B cell (primary cell): ENCODE data around the gene DDX56. TPM values are rescaled to one million over a fixed set of nuclear protein-coding genes. Genes with fewer than 3 reads are reported as not detected.

Experiments used
- ATAC-seq: fragments of 200-7000 bp; cut with Tn5 transposase; one replicate; pipeline ENCODE4 v1.10.0; 2021; ENCODE audit warnings: low read depth, mild to moderate bottlenecking, moderate number of reproducible peaks, moderate library complexity
- CTCF ChIA-PET: fragments of 350-600 bp; sonication (Branson Sonifier 250); formaldehyde crosslinking; loops from one replicate; lab custom pipeline; 2021; ENCODE audit warnings: antibody characterized with exemption, inconsistent platforms; lab: Charles Lee
- POLR2A ChIA-PET: fragments of 350-600 bp; sonication (Branson Sonifier 250); formaldehyde crosslinking; loops from one replicate; lab custom pipeline; 2021; ENCODE audit warnings: antibody characterized with exemption; lab: Charles Lee
- DNase-seq: peaks from one replicate; pipeline ENCODE4 v3.0.0; 2013
- H2AFZ ChIP-seq: 2 replicates; pipeline ENCODE4 v1.6.1; 2012; ENCODE audit warnings: mild to moderate bottlenecking, low read depth, low read length; ENCODE audit not compliant: insufficient read depth, poor library complexity, severe bottlenecking
- H3K27ac ChIP-seq, 2 donors: 1 replicate in 1 of 2; 2 replicates in 1 of 2; pipeline ENCODE4 v1.5.1; 2012 to 2013; ENCODE audit warnings: low read length in 2 of 2, mild to moderate bottlenecking in 2 of 2, moderate library complexity in 1 of 2
- H3K27me3 ChIP-seq, 4 experiments: fragments of 200-600 bp in 1 of 4; sonication (generic) in 1 of 4; replicated peaks in 1 of 4; 1 replicate in 2 of 4; 2 replicates in 2 of 4; pipeline versions ENCODE4 v1.6.1 to v1.7.0; 2013 to 2016; ENCODE audit warnings: low read length in 3 of 4, mild to moderate bottlenecking in 2 of 4, mixed read lengths in 1 of 4, moderate library complexity in 1 of 4; ENCODE audit not compliant: insufficient read depth in 4 of 4, control insufficient read depth in 3 of 4; ENCODE audit errors: control extremely low read depth in 1 of 4
- H3K36me3 ChIP-seq, 2 experiments: replicated peaks in 1 of 2; 1 replicate in 1 of 2; 2 replicates in 1 of 2; pipeline versions ENCODE4 v1.6.1 to v1.7.1; 2013; ENCODE audit warnings: low read length in 1 of 2; ENCODE audit not compliant: insufficient read depth in 2 of 2, control insufficient read depth in 1 of 2; ENCODE audit errors: control extremely low read depth in 1 of 2, extremely low read depth in 1 of 2
- H3K4me1 ChIP-seq, 2 donors: fragments of 200-600 bp in 1 of 2; sonication (generic) in 1 of 2; 1 replicate in 1 of 2; 2 replicates in 1 of 2; pipeline versions ENCODE4 v1.5.1 to v1.6.1; 2013 to 2017; ENCODE audit warnings: low read length in 2 of 2; ENCODE audit not compliant: control insufficient read depth in 2 of 2, insufficient read depth in 2 of 2
- H3K4me2 ChIP-seq: replicated peaks from 2 replicates; pipeline ENCODE3; 2012; ENCODE audit warnings: mild to moderate bottlenecking, low read depth, low read length; ENCODE audit not compliant: poor library complexity, severe bottlenecking
- H3K4me3 ChIP-seq, 5 experiments: fragments of 200-600 bp in 1 of 5; sonication (generic) in 1 of 5; 1 replicate in 3 of 5; 2 replicates in 2 of 5; pipeline versions ENCODE4 v1.5.1 to v1.7.0; 2011 to 2016; ENCODE audit warnings: low read length in 4 of 5, mild to moderate bottlenecking in 4 of 5, low read depth in 2 of 5, control low read depth in 1 of 5, moderate library complexity in 1 of 5; ENCODE audit not compliant: insufficient read depth in 1 of 5; ENCODE audit errors: control extremely low read depth in 1 of 5, extremely low read depth in 1 of 5
- H3K79me2 ChIP-seq: fragments of 200-600 bp; sonication (generic); one replicate; pipeline ENCODE4 v1.6.0; 2016; ENCODE audit warnings: low read length; ENCODE audit not compliant: control insufficient read depth, insufficient read depth
- H3K9ac ChIP-seq: fragments of 200-600 bp; sonication (generic); 2 replicates; pipeline ENCODE4 v1.6.1; 2017; ENCODE audit warnings: mild to moderate bottlenecking, low read length, moderate library complexity
- H3K9me3 ChIP-seq, 3 donors: one replicate each; pipeline versions ENCODE4 v1.6.1 to v1.7.1; 2013; ENCODE audit warnings: low read length in 2 of 3; ENCODE audit not compliant: control insufficient read depth in 2 of 3, insufficient read depth in 1 of 3; ENCODE audit errors: control extremely low read depth in 1 of 3
- H4K20me1 ChIP-seq: 2 replicates; pipeline ENCODE4 v1.6.0; 2012; ENCODE audit warnings: mild to moderate bottlenecking, low read length; ENCODE audit not compliant: insufficient read depth, control insufficient read depth, poor library complexity, severe bottlenecking
- H3K27ac Mint-ChIP-seq: one replicate; pipeline ENCODE4 v1.8.0; 2021; ENCODE audit warnings: mixed read lengths
- H3K27me3 Mint-ChIP-seq: one replicate; pipeline ENCODE4 v1.8.0; 2021; ENCODE audit warnings: mixed read lengths
- H3K4me1 Mint-ChIP-seq: one replicate; pipeline ENCODE4 v1.8.0; 2021; ENCODE audit warnings: mixed read lengths
- H3K4me3 Mint-ChIP-seq: one replicate; pipeline ENCODE4 v1.8.0; 2021; ENCODE audit warnings: mixed read lengths
- H3K9me3 Mint-ChIP-seq: one replicate; pipeline ENCODE4 v1.8.0; 2022; ENCODE audit warnings: mixed read lengths; ENCODE audit not compliant: insufficient read depth
- EZH2 ChIP-seq: IDR thresholded peaks from 2 replicates; pipeline ENCODE4 v1.6.1; 2012; ENCODE audit warnings: borderline replicate concordance, low read depth, mild to moderate bottlenecking, moderate library complexity, low read length; ENCODE audit not compliant: insufficient read depth, poor library complexity, severe bottlenecking
- WGBS: methylation state at CpG from one replicate; pipeline ENCODE4 v1.1.5; 2013; ENCODE audit warnings: missing lambda C conversion rate; ENCODE audit not compliant: insufficient coverage; 5-methylcytosine and 5-hydroxymethylcytosine counted together
- intact Hi-C: fragments of 100-400 bp; cut with micrococcal nuclease; formaldehyde crosslinking; loops from one replicate; pipeline ENCODE4 v1.10.0; 2022
- polyA plus RNA-seq: library from polyadenylated mRNA; depleted of rRNA; stranded (reverse); fragments of >200 nt; gene quantifications from 2 replicates; pipeline ENCODE4 v1.2.3, GENCODE V29; 2012
- total RNA-seq, 2 donors: library from RNA; stranded (reverse); fragments of 120-200 nt in 1 of 2; gene quantifications; 1 replicate in 1 of 2; 2 replicates in 1 of 2; pipeline versions ENCODE4 v1.2.3 to v1.2.4, GENCODE V29; 2013 to 2022
- TF ChIP-seq, protein P1 (sequence below): fragments of 200-600 bp; IDR thresholded peaks from one replicate; pipeline ENCODE4 v1.8.0; 2022; ENCODE audit warnings: antibody characterized with exemption, mild to moderate bottlenecking

The DDX56 gene
- total and polyA plus RNA-seq, 2 donors (not counting 1 experiment from before 2014, with no cell fraction given): 88.2 to 102 TPM

DNA sequence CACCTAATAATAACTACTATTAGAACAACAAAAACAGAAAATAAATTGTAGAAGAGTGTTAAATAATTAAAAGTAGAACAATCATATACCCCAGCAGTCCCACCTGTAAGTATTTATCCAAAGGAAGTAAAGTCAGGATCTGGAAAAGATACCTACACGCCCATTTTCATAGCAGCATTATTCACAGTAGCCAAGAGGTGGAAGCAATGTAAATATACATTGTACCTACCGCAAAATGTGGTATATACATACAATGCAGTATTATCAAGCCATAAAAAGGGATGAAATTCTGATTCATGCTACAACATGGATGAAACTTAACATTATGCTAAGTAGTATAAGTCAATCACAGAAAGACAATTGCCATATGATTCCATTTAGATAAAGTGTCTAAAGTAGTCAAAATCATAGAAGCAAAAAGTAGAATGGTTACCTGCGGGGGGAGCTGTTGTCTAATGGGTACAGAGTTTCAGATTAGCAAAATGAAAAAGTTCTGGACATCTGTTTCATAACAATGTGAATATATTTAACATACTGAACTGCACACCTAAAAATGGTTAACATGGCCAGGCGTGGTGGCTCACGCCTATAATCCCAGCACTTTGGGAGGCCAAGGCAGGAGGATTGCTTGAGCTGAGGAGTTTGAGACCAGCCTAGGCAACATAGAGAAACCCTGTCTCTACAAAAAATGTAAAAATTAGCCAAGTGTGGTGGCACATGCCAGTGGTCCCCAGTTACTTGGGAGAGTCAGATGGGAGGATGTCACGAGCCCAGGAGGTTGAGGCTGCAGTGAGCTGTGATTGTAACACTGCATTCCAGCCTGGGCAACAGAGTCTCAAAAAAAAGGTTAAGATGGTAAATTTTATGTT lies 14.4 kb upstream of the DDX56 start:
- Histone ChIP-seq H3K27ac (no peak overlapping the region), H3K79me2 (peaks cover under 1% of the 10 kb centered on the region), H2AFZ (no peak overlapping the region), H3K4me1 (peaks cover 1 to 3% of the 10 kb centered on the region in 2 donors), H3K36me3 (no peaks in the 10 kb centered on the region), H4K20me1 (no peaks in the 10 kb centered on the region), H3K9me3 (no peaks in the 10 kb centered on the region), H3K9ac (no peak overlapping the region), H3K4me2 (no peak overlapping the region), H3K27me3 (peaks cover 0 to 2% (median 0%) of the 10 kb centered on the region in 4 experiments), H3K4me3 (no peak overlapping the region)
- intact Hi-C loops: loop anchor here (1.0 to 2.0 kb wide), 4 partner anchors 163 to 334 kb away; no protein-coding TSS in a partner anchor
- WGBS: 20% methylated on average over 1 of the region's 6 CpGs
- Mint-ChIP-seq H3K27me3 (peaks cover 1% of the 10 kb centered on the region), H3K9me3 (no peaks in the 10 kb centered on the region), H3K4me1 (peaks cover 5% of the 10 kb centered on the region), H3K4me3 (no peak overlapping the region), H3K27ac (no peak overlapping the region)
- no peak for TF ChIP-seq EZH2
- TF ChIP-seq, protein P1, sequence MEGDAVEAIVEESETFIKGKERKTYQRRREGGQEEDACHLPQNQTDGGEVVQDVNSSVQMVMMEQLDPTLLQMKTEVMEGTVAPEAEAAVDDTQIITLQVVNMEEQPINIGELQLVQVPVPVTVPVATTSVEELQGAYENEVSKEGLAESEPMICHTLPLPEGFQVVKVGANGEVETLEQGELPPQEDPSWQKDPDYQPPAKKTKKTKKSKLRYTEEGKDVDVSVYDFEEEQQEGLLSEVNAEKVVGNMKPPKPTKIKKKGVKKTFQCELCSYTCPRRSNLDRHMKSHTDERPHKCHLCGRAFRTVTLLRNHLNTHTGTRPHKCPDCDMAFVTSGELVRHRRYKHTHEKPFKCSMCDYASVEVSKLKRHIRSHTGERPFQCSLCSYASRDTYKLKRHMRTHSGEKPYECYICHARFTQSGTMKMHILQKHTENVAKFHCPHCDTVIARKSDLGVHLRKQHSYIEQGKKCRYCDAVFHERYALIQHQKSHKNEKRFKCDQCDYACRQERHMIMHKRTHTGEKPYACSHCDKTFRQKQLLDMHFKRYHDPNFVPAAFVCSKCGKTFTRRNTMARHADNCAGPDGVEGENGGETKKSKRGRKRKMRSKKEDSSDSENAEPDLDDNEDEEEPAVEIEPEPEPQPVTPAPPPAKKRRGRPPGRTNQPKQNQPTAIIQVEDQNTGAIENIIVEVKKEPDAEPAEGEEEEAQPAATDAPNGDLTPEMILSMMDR: peak; percentile 86
- POLR2A ChIA-PET: interaction anchor here (0.6 to 2.3 kb wide), 5 partner anchors 232 to 548 kb away, joined by 3 to 10 read pairs (median 5); partner anchors contain the start of gene H2AZ2
- DNase-seq (peak; percentile 78), ATAC-seq (peak; percentile 83)
- CTCF ChIA-PET: interaction anchor here (0.6 to 5.3 kb wide), 15 partner anchors 51 to 548 kb away, joined by 3 to 42 read pairs (median 5); partner anchors contain the start of gene H2AZ2
